ENCODE results near the gene TMF1.
A peak's percentile ranks its signal among the peaks of the same experiment; 100 is the strongest.

Gene TMF1

DNA sequence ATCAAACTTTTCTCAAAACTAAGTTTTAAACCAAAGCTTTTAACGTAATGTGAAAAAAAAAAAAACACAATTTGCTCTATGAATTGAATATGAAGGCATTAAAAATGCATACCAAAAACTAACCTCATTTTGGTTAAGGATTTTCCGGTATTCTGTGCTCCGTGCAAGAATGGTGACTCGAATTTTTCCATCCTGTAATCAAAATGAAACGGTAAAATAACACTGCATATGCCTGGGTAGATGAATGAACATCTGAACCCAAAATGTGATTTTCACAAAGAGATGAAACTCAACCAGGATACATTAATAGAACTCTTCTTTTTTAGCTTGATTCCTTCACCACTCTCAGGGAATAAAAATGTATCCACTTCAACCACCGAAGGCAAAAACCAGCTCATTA lies 64.8 kb downstream of the TMF1 start:
- FAIRE-seq = no peak
- TF ChIP-seq POLR2AphosphoS5 (IDR thresholded peaks at IDR 0.05; ENCODE audit: low read depth, low read length) (no peak), POU2F2 (IDR thresholded peaks at IDR 0.05; ENCODE audit: low read depth, low read length) (no peak), POLR2A (IDR thresholded peaks at IDR 0.05; ENCODE audit: low read depth, low read length) (no peak), SPI1 (IDR thresholded peaks at IDR 0.05; ENCODE audit: low read depth, low read length) (no peak), TAF1 (IDR thresholded peaks at IDR 0.05; ENCODE audit: low read depth, low read length) (no peak), PAX5 (IDR thresholded peaks at IDR 0.05; ENCODE audit: insufficient read depth, low read length, severe bottlenecking) (no peak)
- no peak for DNase-seq (ENCODE audit: insufficient read length, low spot score)

DNA sequence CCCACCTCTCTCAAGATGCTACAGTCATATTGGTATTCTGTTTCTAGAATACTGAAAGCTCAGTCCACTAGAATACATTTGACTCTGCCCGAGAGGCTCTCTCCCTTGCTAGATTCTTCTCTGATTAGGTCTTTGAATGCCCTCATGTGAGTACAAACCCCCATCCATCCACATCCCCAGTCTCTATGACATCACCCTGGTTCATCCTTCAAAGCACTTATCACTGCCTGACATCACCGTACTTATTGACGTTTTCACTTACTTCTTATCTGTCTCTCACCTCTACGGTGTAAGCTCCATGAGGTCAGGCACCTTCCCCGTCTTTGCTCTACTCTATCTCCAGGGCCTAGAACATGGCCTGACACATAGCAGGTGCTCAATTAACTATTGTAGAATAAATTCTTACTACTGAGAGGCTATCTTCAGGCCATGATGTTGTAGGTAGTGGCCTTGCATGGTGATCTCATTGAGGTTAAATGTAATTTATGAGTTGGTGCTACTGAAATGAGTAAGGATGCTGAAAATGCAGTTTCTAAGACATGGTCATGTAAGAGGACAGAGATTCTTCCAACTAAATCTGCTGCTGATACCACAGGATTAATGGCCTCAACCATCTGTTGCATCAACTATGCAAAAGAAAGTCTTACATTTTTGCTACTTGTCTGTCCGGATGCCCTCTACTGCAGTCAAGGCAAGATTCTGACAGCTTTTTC lies 65.5 kb downstream of the TMF1 start:
- DNase-seq (ENCODE audit: insufficient read length, low spot score) (no peak), FAIRE-seq (peak; percentile 5)
- TF ChIP-seq POLR2AphosphoS5 (IDR thresholded peaks at IDR 0.05; ENCODE audit: low read depth, low read length) (no peak), POU2F2 (IDR thresholded peaks at IDR 0.05; ENCODE audit: low read depth, low read length) (no peak), PAX5 (IDR thresholded peaks at IDR 0.05; ENCODE audit: insufficient read depth, low read length, severe bottlenecking) (no peak), POLR2A (IDR thresholded peaks at IDR 0.05; ENCODE audit: low read depth, low read length) (no peak), TAF1 (IDR thresholded peaks at IDR 0.05; ENCODE audit: low read depth, low read length) (no peak), SPI1 (IDR thresholded peaks at IDR 0.05; ENCODE audit: low read depth, low read length) (no peak)

DNA sequence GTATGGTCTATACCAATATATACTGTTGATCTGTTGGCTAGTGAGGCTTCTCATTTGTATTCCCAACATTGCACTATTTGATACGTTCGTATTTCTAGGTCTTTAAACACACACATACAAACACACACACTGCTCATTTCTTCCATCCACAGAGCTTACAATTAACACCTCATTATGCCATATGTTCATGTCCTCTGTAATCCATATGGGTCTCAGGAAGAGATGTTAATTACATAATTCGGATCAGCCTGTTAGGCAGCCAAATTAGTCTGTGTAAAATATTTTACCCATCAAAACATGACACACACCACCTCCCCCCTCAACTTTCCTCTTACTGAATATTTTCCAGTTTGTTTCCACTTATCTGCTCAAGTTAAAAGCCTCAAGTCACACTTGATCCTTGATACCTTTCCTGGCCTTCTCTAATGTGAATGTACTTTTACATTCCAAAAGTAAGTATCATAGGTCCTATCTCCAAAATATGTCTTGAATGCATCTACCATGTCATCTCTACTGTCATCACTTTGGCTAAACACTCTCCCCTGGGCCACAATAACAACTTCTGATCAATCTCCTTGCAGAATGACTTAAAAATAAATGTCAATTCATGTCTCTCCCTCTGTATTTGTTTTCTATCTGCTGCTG lies 66.9 kb downstream of the TMF1 start:
- no peak for DNase-seq (ENCODE audit: insufficient read length, low spot score)
- FAIRE-seq = no peak

DNA sequence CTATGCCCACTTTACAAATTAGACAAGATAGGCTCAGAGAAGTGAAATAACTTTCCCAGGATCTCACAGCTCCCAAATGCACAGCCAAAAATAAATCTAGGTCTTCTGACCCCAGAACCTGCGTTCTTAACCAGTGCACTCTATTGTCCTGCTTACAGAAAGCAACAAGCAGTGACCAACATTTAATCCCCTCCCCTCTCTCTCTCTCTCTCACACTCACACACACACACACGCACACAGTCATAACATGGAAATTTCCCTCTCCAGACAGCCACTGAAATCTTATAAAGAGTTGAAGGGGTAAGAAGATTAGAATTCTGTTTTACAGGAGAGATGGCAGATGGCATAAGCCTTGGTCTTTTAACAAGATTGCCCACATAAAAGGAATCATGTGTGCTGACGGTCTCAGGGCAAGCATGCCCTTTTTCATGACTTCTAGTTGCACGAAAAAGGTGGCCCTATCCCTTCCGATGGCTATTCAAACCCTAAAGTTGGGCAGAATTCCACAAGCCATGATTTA lies 68.1 kb downstream of the TMF1 start:
- TF ChIP-seq POLR2A (IDR thresholded peaks at IDR 0.05; ENCODE audit: low read depth, low read length) (no peak), POU2F2 (IDR thresholded peaks at IDR 0.05; ENCODE audit: low read depth, low read length) (no peak), POLR2AphosphoS5 (IDR thresholded peaks at IDR 0.05; ENCODE audit: low read depth, low read length) (no peak), PAX5 (IDR thresholded peaks at IDR 0.05; ENCODE audit: insufficient read depth, low read length, severe bottlenecking) (no peak), TAF1 (IDR thresholded peaks at IDR 0.05; ENCODE audit: low read depth, low read length) (no peak), SPI1 (IDR thresholded peaks at IDR 0.05; ENCODE audit: low read depth, low read length) (no peak)
- no peak for FAIRE-seq
- no peak for DNase-seq (ENCODE audit: insufficient read length, low spot score)

More for the DNA sequence above, 66.9 kb downstream of the TMF1 start:
- TF ChIP-seq TAF1 (IDR thresholded peaks at IDR 0.05; ENCODE audit: low read depth, low read length) (no peak), PAX5 (IDR thresholded peaks at IDR 0.05; ENCODE audit: insufficient read depth, low read length, severe bottlenecking) (no peak), SPI1 (IDR thresholded peaks at IDR 0.05; ENCODE audit: low read depth, low read length) (no peak), POLR2A (IDR thresholded peaks at IDR 0.05; ENCODE audit: low read depth, low read length) (no peak), POLR2AphosphoS5 (IDR thresholded peaks at IDR 0.05; ENCODE audit: low read depth, low read length) (no peak), POU2F2 (IDR thresholded peaks at IDR 0.05; ENCODE audit: low read depth, low read length) (no peak)

DNA sequence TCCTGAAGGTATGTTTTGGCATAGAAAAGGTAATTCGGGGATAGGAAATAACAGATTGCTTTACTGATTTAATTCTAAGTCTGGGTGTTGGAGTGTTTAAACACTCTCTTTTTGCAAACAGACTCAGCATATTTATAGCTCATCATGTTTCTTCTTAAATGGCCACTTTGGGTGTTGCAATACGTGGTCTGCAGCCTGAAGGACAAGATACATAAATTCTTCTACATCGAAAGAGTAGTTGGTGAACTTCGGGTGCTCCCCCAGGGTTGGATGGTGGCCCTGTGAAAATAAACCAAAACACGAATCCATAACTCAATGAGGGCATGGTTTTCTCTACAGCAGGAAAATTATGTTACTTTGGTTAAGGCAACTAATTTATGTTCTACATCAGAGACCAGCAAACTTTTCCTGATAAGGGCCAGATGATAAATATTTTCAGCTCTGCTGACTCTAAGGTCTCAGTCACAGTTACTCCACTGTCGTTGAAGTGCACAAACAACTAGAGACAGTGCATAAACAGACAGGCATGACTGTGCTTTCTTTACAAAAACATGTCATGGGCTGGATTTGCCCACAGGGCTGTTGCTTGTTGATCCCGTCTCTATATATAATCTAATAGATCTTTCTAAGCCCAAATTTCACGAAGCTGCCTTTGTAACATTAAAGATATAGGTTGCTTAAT lies 74.5 kb downstream of the TMF1 start:
- no peak for DNase-seq (ENCODE audit: insufficient read length, low spot score)
- no peak for FAIRE-seq
- TF ChIP-seq POLR2A (IDR thresholded peaks at IDR 0.05; ENCODE audit: low read depth, low read length) (no peak), PAX5 (IDR thresholded peaks at IDR 0.05; ENCODE audit: insufficient read depth, low read length, severe bottlenecking) (no peak), SPI1 (IDR thresholded peaks at IDR 0.05; ENCODE audit: low read depth, low read length) (no peak), TAF1 (IDR thresholded peaks at IDR 0.05; ENCODE audit: low read depth, low read length) (no peak), POU2F2 (IDR thresholded peaks at IDR 0.05; ENCODE audit: low read depth, low read length) (no peak), POLR2AphosphoS5 (IDR thresholded peaks at IDR 0.05; ENCODE audit: low read depth, low read length) (no peak)

DNA sequence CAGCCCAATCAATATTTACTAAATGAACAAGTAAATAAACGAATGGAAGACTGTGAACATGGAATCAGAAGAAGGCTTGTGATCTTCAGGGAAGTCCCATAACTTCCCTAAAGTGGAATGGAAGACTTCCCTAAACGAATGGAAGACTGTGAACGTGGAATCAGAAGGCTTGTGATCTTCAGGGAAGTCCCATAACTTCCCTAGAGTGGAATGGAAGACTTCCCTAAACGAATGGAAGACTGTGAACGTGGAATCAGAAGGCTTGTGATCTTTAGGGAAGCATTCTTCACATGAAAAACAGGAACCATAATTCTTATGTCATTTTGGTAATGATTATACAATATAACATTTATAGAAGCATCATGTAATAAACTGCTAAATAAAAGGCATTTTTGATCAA lies 77.4 kb downstream of the TMF1 start:
- DNase-seq (ENCODE audit: insufficient read length, low spot score) (no peak), FAIRE-seq (no peak)
- TF ChIP-seq TAF1 (IDR thresholded peaks at IDR 0.05; ENCODE audit: low read depth, low read length) (no peak), POLR2AphosphoS5 (IDR thresholded peaks at IDR 0.05; ENCODE audit: low read depth, low read length) (no peak), SPI1 (IDR thresholded peaks at IDR 0.05; ENCODE audit: low read depth, low read length) (no peak), PAX5 (IDR thresholded peaks at IDR 0.05; ENCODE audit: insufficient read depth, low read length, severe bottlenecking) (no peak), POU2F2 (IDR thresholded peaks at IDR 0.05; ENCODE audit: low read depth, low read length) (no peak), POLR2A (IDR thresholded peaks at IDR 0.05; ENCODE audit: low read depth, low read length) (no peak)

DNA sequence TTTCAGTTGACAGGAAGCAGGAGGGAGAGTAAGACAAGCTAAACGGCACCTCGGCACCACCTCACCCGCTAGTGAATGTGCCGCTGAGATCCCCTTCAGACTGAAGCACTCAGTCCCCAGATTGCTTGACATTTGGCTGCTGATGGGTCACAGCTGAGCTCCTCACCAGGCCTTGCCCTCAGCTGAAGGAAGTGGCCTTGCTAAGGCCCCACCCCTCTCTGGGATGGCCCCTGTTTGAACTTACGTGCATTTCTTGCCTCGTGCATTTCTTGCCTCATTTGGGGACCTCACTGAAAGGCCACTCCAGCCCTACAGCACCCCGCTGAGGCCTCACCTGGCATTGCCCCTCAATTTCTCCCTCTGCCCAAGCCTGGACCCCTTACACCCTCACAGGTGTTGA lies 78.5 kb downstream of the TMF1 start:
- DNase-seq (ENCODE audit: insufficient read length, low spot score) (no peak), FAIRE-seq (no peak)
- TF ChIP-seq POLR2AphosphoS5 (IDR thresholded peaks at IDR 0.05; ENCODE audit: low read depth, low read length) (no peak), POU2F2 (IDR thresholded peaks at IDR 0.05; ENCODE audit: low read depth, low read length) (no peak), SPI1 (IDR thresholded peaks at IDR 0.05; ENCODE audit: low read depth, low read length) (no peak), PAX5 (IDR thresholded peaks at IDR 0.05; ENCODE audit: insufficient read depth, low read length, severe bottlenecking) (no peak), TAF1 (IDR thresholded peaks at IDR 0.05; ENCODE audit: low read depth, low read length) (no peak), POLR2A (IDR thresholded peaks at IDR 0.05; ENCODE audit: low read depth, low read length) (no peak)

DNA sequence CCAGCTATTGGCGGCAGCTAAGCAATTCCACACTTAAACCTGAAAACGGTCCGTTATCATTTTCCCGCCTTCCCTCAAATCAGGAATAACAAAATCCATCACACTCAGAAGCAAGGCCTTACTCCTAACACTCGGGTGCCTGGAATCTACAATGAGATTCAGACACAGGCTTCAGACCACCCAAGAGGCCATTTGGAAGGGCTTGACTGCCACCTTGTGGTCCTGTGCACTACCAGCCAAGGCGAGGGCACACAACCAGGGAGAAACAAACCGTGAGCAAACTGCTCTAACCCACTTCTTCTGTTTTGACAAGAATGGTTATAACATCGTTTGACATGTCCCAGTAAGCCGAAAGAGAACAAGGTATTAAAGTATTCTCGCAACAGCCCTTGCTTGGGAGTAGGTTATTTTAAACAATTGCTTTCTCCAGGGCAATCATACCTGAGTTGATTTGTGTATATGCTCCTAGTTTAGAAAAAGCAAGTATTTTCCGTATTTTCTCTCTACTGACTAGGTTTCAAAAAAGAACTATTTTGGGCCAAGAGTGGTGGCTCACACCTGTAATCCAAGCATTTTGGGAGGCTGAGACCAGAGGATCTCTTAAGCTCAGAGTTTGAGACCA lies 79.7 kb downstream of the TMF1 start:
- peak; percentile 13 for DNase-seq (ENCODE audit: insufficient read length, low spot score)
- no peak for TF ChIP-seq POLR2AphosphoS5 (IDR thresholded peaks at IDR 0.05; ENCODE audit: low read depth, low read length)
- TF ChIP-seq PAX5 (IDR thresholded peaks at IDR 0.05; ENCODE audit: insufficient read depth, low read length, severe bottlenecking) = no peak
- no peak for TF ChIP-seq SPI1 (IDR thresholded peaks at IDR 0.05; ENCODE audit: low read depth, low read length)
- no peak for TF ChIP-seq TAF1 (IDR thresholded peaks at IDR 0.05; ENCODE audit: low read depth, low read length)
- no peak for TF ChIP-seq POLR2A (IDR thresholded peaks at IDR 0.05; ENCODE audit: low read depth, low read length)
- no peak for TF ChIP-seq POU2F2 (IDR thresholded peaks at IDR 0.05; ENCODE audit: low read depth, low read length)
- FAIRE-seq = peak; percentile 85
